ENCODE results near the gene OSBP2.

The OSBP2 gene

GRCh38 chr22:30906411-30906810, 211.7 kb downstream of the OSBP2 start:
- Mint-ChIP-seq H3K4me1 (peaks cover 8% of the 10 kb centered on the region), H3K9me3 (no peaks in the 10 kb centered on the region), H3K4me3 (no peak overlapping the region), H3K27ac (no peak overlapping the region), H3K27me3 (no peaks in the 10 kb centered on the region)
- ATAC-seq (no peak), DNase-seq (no peak)

- no peak for DNase-seq
- no peaks in the 10 kb centered on the region for H3K27me3 Mint-ChIP-seq
- ATAC-seq, result no peak
- H3K27ac Mint-ChIP-seq, result no peak overlapping the region
- no peaks in the 10 kb centered on the region for H3K9me3 Mint-ChIP-seq
- no peak overlapping the region for H3K4me3 Mint-ChIP-seq
- peaks cover 8% of the 10 kb centered on the region for H3K4me1 Mint-ChIP-seq
Observed at GRCh38 chr22:30906946-30907345, 212.3 kb downstream of the OSBP2 start.

- ATAC-seq, result no peak
- peaks cover 3% of the 10 kb centered on the region for H3K4me1 Mint-ChIP-seq
- H3K4me3 Mint-ChIP-seq, result no peak overlapping the region
- no peak for DNase-seq
- no peaks in the 10 kb centered on the region for H3K9me3 Mint-ChIP-seq
- H3K27ac Mint-ChIP-seq, result peak overlapping the region; percentile 68 to 71
- H3K27me3 Mint-ChIP-seq, result no peaks in the 10 kb centered on the region
Observed at GRCh38 chr22:30908051-30908461, 213.4 kb downstream of the OSBP2 start.

- Mint-ChIP-seq H3K4me3 (no peak overlapping the region), H3K4me1 (no peaks in the 10 kb centered on the region), H3K9me3 (no peaks in the 10 kb centered on the region), H3K27ac (no peak overlapping the region), H3K27me3 (no peaks in the 10 kb centered on the region)
- ATAC-seq (no peak), DNase-seq (no peak)
Observed at GRCh38 chr22:30909306-30909705, 214.6 kb downstream of the OSBP2 start.

GRCh38 chr22:30910358-30910757, 215.7 kb downstream of the OSBP2 start:
- no peaks in the 10 kb centered on the region for H3K27me3 Mint-ChIP-seq
- H3K4me1 Mint-ChIP-seq, result no peaks in the 10 kb centered on the region
- ATAC-seq (no peak), DNase-seq (no peak)
- no peak overlapping the region for H3K4me3 Mint-ChIP-seq
- peak overlapping the region in 1 of 2 donors; percentile 15 for H3K27ac Mint-ChIP-seq
- H3K9me3 Mint-ChIP-seq, result no peaks in the 10 kb centered on the region

GRCh38 chr22:30918761-30919160, 224.1 kb downstream of the OSBP2 start:
- no peak overlapping the region for H3K27ac Mint-ChIP-seq
- H3K9me3 Mint-ChIP-seq, result no peaks in the 10 kb centered on the region
- peaks cover 12% of the 10 kb centered on the region for H3K4me1 Mint-ChIP-seq
- no peak for ATAC-seq
- DNase-seq, result no peak
- no peaks in the 10 kb centered on the region for H3K27me3 Mint-ChIP-seq
- H3K4me3 Mint-ChIP-seq, result no peak overlapping the region

- no peaks in the 10 kb centered on the region for H3K9me3 Mint-ChIP-seq
- H3K4me3 Mint-ChIP-seq, result peak overlapping the region in 1 of 2 donors; percentile 3
- H3K4me1 Mint-ChIP-seq, result peaks cover 12% of the 10 kb centered on the region
- no peaks in the 10 kb centered on the region for H3K27me3 Mint-ChIP-seq
- DNase-seq (no peak), ATAC-seq (no peak)
- H3K27ac Mint-ChIP-seq, result no peak overlapping the region
Observed at GRCh38 chr22:30919973-30920372, 225.3 kb downstream of the OSBP2 start.

GRCh38 chr22:30920407-30920806, 225.7 kb downstream of the OSBP2 start:
- H3K4me1 Mint-ChIP-seq, result peaks cover 12% of the 10 kb centered on the region
- H3K9me3 Mint-ChIP-seq, result no peaks in the 10 kb centered on the region
- ATAC-seq, result peak; percentile 80
- no peak overlapping the region for H3K27ac Mint-ChIP-seq
- peak overlapping the region; percentile 47 to 59 for H3K4me3 Mint-ChIP-seq
- no peaks in the 10 kb centered on the region for H3K27me3 Mint-ChIP-seq
- DNase-seq, result peak; percentile 80 to 82

- H3K27ac Mint-ChIP-seq, result peak overlapping the region in 1 of 2 donors; percentile 44
- no peaks in the 10 kb centered on the region for H3K27me3 Mint-ChIP-seq
- H3K9me3 Mint-ChIP-seq, result no peaks in the 10 kb centered on the region
- peaks cover 12% of the 10 kb centered on the region for H3K4me1 Mint-ChIP-seq
- ATAC-seq, result no peak
- H3K4me3 Mint-ChIP-seq, result peak overlapping the region; percentile 79 to 82
- DNase-seq, result no peak
Observed at GRCh38 chr22:30921108-30921507, 226.4 kb downstream of the OSBP2 start.

- peak; percentile 70 to 81 for DNase-seq
- Mint-ChIP-seq H3K9me3 (no peaks in the 10 kb centered on the region), H3K4me3 (peak overlapping the region; percentile 79 to 82)
Observed at GRCh38 chr22:30922151-30922611, 227.5 kb downstream of the OSBP2 start.

GRCh38 chr22:30923168-30923900, 228.7 kb downstream of the OSBP2 start:
- no peaks in the 10 kb centered on the region for H3K27me3 Mint-ChIP-seq
- peaks cover 12% of the 10 kb centered on the region for H3K4me1 Mint-ChIP-seq
- ATAC-seq (no peak), DNase-seq (no peak)
- H3K4me3 Mint-ChIP-seq, result no peak overlapping the region
- H3K27ac Mint-ChIP-seq, result no peak overlapping the region
- no peaks in the 10 kb centered on the region for H3K9me3 Mint-ChIP-seq

More at GRCh38 chr22:30922151-30922611, 227.5 kb downstream of the OSBP2 start:
- ATAC-seq, result peak; percentile 77
- peaks cover 12% of the 10 kb centered on the region for H3K4me1 Mint-ChIP-seq
- no peaks in the 10 kb centered on the region for H3K27me3 Mint-ChIP-seq
- H3K27ac Mint-ChIP-seq, result peak overlapping the region; percentile 89 to 96

GRCh38 chr22:30925667-30926066, 231.0 kb downstream of the OSBP2 start:
- Mint-ChIP-seq H3K27ac (no peak overlapping the region), H3K27me3 (no peaks in the 10 kb centered on the region), H3K4me3 (no peak overlapping the region), H3K9me3 (no peaks in the 10 kb centered on the region), H3K4me1 (peaks cover 6% of the 10 kb centered on the region)
- ATAC-seq, result no peak
- DNase-seq, result no peak

GRCh38 chr22:30926706-30927105, 232.0 kb downstream of the OSBP2 start:
- no peak overlapping the region for H3K4me3 Mint-ChIP-seq
- no peak overlapping the region for H3K27ac Mint-ChIP-seq
- H3K4me1 Mint-ChIP-seq, result peaks cover 16% of the 10 kb centered on the region
- H3K27me3 Mint-ChIP-seq, result no peaks in the 10 kb centered on the region
- DNase-seq (no peak), ATAC-seq (no peak)
- H3K9me3 Mint-ChIP-seq, result no peaks in the 10 kb centered on the region

- peaks cover 15% of the 10 kb centered on the region for H3K4me1 Mint-ChIP-seq
- H3K4me3 Mint-ChIP-seq, result no peak overlapping the region
- DNase-seq, result no peak
- no peak overlapping the region for H3K27ac Mint-ChIP-seq
- ATAC-seq, result no peak
- no peaks in the 10 kb centered on the region for H3K27me3 Mint-ChIP-seq
- no peaks in the 10 kb centered on the region for H3K9me3 Mint-ChIP-seq
Observed at GRCh38 chr22:30927806-30928205, 233.1 kb downstream of the OSBP2 start.

- no peak for DNase-seq
- Mint-ChIP-seq H3K4me3 (no peak overlapping the region), H3K27ac (peak overlapping the region in 1 of 2 donors; percentile 30), H3K4me1 (peaks cover 15% of the 10 kb centered on the region), H3K9me3 (no peaks in the 10 kb centered on the region), H3K27me3 (no peaks in the 10 kb centered on the region)
- ATAC-seq, result no peak
Observed at GRCh38 chr22:30928401-30928800, 233.7 kb downstream of the OSBP2 start.

GRCh38 chr22:30930228-30930627, 235.6 kb downstream of the OSBP2 start:
- Mint-ChIP-seq H3K27me3 (no peaks in the 10 kb centered on the region), H3K27ac (peak overlapping the region in 1 of 2 donors; percentile 51), H3K4me3 (no peak overlapping the region), H3K9me3 (no peaks in the 10 kb centered on the region), H3K4me1 (peaks cover 22% of the 10 kb centered on the region)
- DNase-seq (no peak), ATAC-seq (no peak)

Measured in stimulated activated naive CD8-positive, alpha-beta T cell treated with anti-CD3 and anti-CD28 coated beads, Interleukin-15, amount 100 ng/mL, for 72 hours (primary cell).